PC-9 (cell line): Measurements from ENCODE around the gene HES5. TPM values are rescaled to one million over a fixed set of nuclear protein-coding genes. Genes with fewer than 3 reads are reported as not detected.
"Not testable (repeated sequence)": the region's sequence is repeated elsewhere in the genome, so short reads cannot be mapped to it uniquely, and the experiment has no call there.

Experiments used
- BruUV-seq: library from RNA; stranded (reverse); fragments of 400-500 nt; replicated peaks from 2 replicates; lab custom pipeline; 2021; lab: Mats Ljungman, UMichigan
- CTCF ChIA-PET: fragments of 300-600 bp; sonication (Branson Sonifier 250); formaldehyde crosslinking; loops from one replicate; lab custom pipeline; 2022; ENCODE audit warnings: antibody characterized with exemption; lab: Charles Lee
- POLR2A ChIA-PET: fragments of 300-600 bp; sonication (Branson Sonifier 250); formaldehyde crosslinking; loops from one replicate; lab custom pipeline; 2022; ENCODE audit warnings: antibody characterized with exemption; ENCODE audit not compliant: unreplicated experiment; lab: Charles Lee
- DNase-seq, 2 experiments: peaks; one replicate each; pipeline versions ENCODE4 v3.0.0 to v3.0.0-alpha.2; 2015 to 2022; ENCODE audit warnings: mixed read lengths in 1 of 2
- H2AFZ ChIP-seq: fragments of 200-600 bp; sonication (generic); 2 replicates; pipeline ENCODE4 v1.8.1; 2017; ENCODE audit warnings: antibody characterized with exemption
- H3F3A ChIP-seq: fragments of 200-600 bp; sonication (generic); 2 replicates; pipeline ENCODE4 v1.8.1; 2017; ENCODE audit warnings: antibody characterized with exemption, mild to moderate bottlenecking, low read depth; ENCODE audit not compliant: insufficient read depth
- H3K27ac ChIP-seq: fragments of 200-600 bp; sonication (generic); 2 replicates; pipeline ENCODE4 v1.6.1; 2016; ENCODE audit warnings: mixed run types
- H3K27me3 ChIP-seq: fragments of 200-600 bp; sonication (generic); 2 replicates; pipeline ENCODE4 v1.6.1; 2016; ENCODE audit warnings: low read depth, mixed run types; ENCODE audit not compliant: insufficient read depth
- H3K36me3 ChIP-seq: fragments of 200-600 bp; sonication (generic); 2 replicates; pipeline ENCODE4 v1.6.1; 2016; ENCODE audit warnings: low read depth, mixed run types
- H3K4me1 ChIP-seq: fragments of 200-600 bp; sonication (generic); replicated peaks from 2 replicates; pipeline ENCODE4 v1.6.1; 2016; ENCODE audit warnings: mixed run types; ENCODE audit not compliant: insufficient read depth
- H3K4me2 ChIP-seq: fragments of 200-600 bp; sonication (generic); 2 replicates; pipeline ENCODE4 v1.6.1; 2017; ENCODE audit warnings: mixed run types
- H3K4me3 ChIP-seq: fragments of 200-600 bp; sonication (generic); 2 replicates; pipeline ENCODE4 v1.6.1; 2016; ENCODE audit warnings: mixed run types
- H3K79me2 ChIP-seq: fragments of 200-600 bp; sonication (generic); 2 replicates; pipeline ENCODE4 v1.6.1; 2017; ENCODE audit warnings: low read depth, mixed run types
- H3K9me2 ChIP-seq: fragments of 200-600 bp; sonication (generic); 2 replicates; pipeline ENCODE4 v1.8.1; 2017; ENCODE audit warnings: mild to moderate bottlenecking; ENCODE audit not compliant: insufficient read depth
- H3K9me3 ChIP-seq: fragments of 200-600 bp; sonication (generic); 2 replicates; pipeline ENCODE4 v1.8.1; 2016; ENCODE audit warnings: low read depth; ENCODE audit not compliant: insufficient read depth
- H4K20me1 ChIP-seq: fragments of 200-600 bp; sonication (generic); 2 replicates; pipeline ENCODE4 v1.8.1; 2017; ENCODE audit not compliant: insufficient read depth
- EZH2 ChIP-seq: fragments of 200-600 bp; sonication (generic); IDR thresholded peaks from 2 replicates; pipeline ENCODE4 v1.8.0; 2017; ENCODE audit warnings: antibody characterized with exemption, low read depth
- intact Hi-C: fragments of 100-400 bp; cut with micrococcal nuclease; formaldehyde crosslinking; loops from one replicate; pipeline ENCODE4 v1.10.0; 2022; ENCODE audit not compliant: unreplicated experiment
- total RNA-seq: library from RNA; stranded (reverse); gene quantifications from 2 replicates; pipeline ENCODE4 v1.2.3, GENCODE V29; 2021
- TF ChIP-seq, protein P1 (sequence below): fragments of 200-600 bp; sonication (generic); conservative IDR thresholded peaks from 2 replicates; pipeline ENCODE4 v1.6.1; 2017; ENCODE audit warnings: mixed run types, antibody characterized with exemption, mild to moderate bottlenecking, moderate library complexity

HES5 gene
- total RNA-seq, 1 experiment from 2014 or later = not detected

DNA sequence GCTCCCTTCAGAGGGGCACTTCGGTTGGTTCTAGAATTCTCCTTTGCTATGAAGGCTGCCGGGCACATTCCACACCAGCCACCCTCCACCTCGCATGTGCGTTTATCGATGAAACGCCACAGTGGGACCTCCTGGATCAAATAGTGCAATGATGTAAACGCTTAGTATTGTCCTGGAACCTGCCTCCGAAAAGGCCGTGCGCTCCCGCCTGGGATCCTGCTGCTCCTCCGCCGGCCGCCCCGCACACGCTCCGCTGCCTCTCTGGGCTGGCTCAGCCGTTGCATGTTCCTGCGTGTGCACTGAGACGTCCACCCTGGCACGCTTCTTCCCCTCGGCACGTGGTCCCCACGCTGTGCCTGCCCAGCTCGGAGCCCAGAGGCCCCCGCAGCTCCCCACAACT, 22.1 kb upstream of the HES5 start:
- Histone ChIP-seq H3K4me2 (no peak overlapping the region), H3K9me3 (no peaks in the 10 kb centered on the region), H4K20me1 (no peaks in the 10 kb centered on the region), H3K4me1 (peaks cover 20% of the 10 kb centered on the region; the same call in 1 of the 2 replicates), H3K36me3 (no peaks in the 10 kb centered on the region), H3K79me2 (no peaks in the 10 kb centered on the region), H3F3A (peaks cover 6% of the 10 kb centered on the region; the same call in 1 of the 2 replicates), H2AFZ (no peak overlapping the region), H3K4me3 (no peak overlapping the region), H3K27ac (no peak overlapping the region), H3K27me3 (no peaks in the 10 kb centered on the region; the same call in 1 of the 2 replicates), H3K9me2 (no peaks in the 10 kb centered on the region)
- intact Hi-C loops = no loop called here
- TF ChIP-seq, protein P1, sequence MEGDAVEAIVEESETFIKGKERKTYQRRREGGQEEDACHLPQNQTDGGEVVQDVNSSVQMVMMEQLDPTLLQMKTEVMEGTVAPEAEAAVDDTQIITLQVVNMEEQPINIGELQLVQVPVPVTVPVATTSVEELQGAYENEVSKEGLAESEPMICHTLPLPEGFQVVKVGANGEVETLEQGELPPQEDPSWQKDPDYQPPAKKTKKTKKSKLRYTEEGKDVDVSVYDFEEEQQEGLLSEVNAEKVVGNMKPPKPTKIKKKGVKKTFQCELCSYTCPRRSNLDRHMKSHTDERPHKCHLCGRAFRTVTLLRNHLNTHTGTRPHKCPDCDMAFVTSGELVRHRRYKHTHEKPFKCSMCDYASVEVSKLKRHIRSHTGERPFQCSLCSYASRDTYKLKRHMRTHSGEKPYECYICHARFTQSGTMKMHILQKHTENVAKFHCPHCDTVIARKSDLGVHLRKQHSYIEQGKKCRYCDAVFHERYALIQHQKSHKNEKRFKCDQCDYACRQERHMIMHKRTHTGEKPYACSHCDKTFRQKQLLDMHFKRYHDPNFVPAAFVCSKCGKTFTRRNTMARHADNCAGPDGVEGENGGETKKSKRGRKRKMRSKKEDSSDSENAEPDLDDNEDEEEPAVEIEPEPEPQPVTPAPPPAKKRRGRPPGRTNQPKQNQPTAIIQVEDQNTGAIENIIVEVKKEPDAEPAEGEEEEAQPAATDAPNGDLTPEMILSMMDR = no peak
- no peak for TF ChIP-seq EZH2
- no TSS peak for BruUV-seq
- CTCF ChIA-PET = no interaction called here
- POLR2A ChIA-PET = no interaction called here
- DNase-seq = no peak

DNA sequence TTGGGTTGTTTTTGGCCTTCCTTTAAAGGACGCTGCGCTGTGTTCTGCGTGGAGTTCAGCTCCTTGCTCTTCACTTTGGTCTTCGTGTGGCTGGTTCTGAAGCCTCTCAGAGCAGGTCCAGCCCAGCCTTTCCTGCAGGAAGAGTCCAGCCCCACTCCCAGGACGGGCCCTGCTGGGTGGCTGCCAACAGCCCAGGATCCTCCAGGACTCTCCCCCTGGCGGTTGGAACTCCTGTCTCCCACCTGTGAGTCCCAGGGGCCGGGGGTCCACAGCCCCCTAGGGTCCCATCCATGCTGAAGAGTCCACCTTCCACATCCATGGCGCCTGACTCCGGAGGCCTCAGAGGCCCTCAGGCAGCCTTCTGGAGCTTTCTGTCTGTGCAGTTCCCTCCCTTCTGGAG, 21.5 kb upstream of the HES5 start:
- H3K4me3 ChIP-seq, H3K79me2 ChIP-seq, H3K9me2 ChIP-seq, BruUV-seq, H4K20me1 ChIP-seq, H3K9me3 ChIP-seq, H3K36me3 ChIP-seq, H3K27me3 ChIP-seq, H2AFZ ChIP-seq, H3F3A ChIP-seq, intact Hi-C loops, H3K4me2 ChIP-seq, H3K27ac ChIP-seq, POLR2A ChIA-PET, DNase-seq, CTCF ChIA-PET: not testable (repeated sequence)
- peaks cover 21% of the 10 kb centered on the region; the same call in 1 of the 2 replicates for H3K4me1 ChIP-seq

DNA sequence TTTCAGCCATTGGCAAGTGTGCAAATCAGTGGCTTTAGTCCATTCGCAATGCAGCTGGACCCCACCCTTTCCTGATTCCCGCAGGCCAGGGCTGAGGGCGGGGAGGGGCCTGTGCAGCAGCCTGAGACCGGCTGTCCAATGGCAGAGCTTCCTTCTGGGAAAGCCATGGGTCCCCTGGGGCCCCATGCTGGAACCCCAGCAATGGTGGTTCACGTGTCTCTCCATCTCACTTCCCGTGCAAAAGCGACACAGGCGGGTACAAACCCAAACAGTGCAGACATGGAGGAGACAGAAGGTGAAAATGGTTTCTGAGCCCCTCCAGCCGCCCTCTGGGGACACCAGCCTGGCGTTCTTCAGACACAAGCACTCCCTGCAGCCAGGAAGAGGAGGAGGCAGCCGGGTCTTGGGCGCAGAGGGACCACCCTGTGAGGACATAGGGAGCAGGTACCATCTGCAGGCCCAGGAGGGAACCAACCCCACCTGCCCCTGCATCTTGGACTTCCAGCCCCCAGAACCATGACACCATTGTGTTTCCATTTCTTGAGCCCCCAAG, 20.3 kb upstream of the HES5 start:
- H4K20me1 ChIP-seq, H3K79me2 ChIP-seq, CTCF ChIA-PET, H2AFZ ChIP-seq, H3K4me3 ChIP-seq, H3K9me3 ChIP-seq, intact Hi-C loops, BruUV-seq, H3K9me2 ChIP-seq, POLR2A ChIA-PET, DNase-seq, H3K4me2 ChIP-seq, H3K27ac ChIP-seq, H3K36me3 ChIP-seq, H3K27me3 ChIP-seq: not testable (repeated sequence)
- H3K4me1 ChIP-seq = peaks cover 26% of the 10 kb centered on the region
- H3F3A ChIP-seq = peaks cover 13% of the 10 kb centered on the region; the same call in 1 of the 2 replicates

DNA sequence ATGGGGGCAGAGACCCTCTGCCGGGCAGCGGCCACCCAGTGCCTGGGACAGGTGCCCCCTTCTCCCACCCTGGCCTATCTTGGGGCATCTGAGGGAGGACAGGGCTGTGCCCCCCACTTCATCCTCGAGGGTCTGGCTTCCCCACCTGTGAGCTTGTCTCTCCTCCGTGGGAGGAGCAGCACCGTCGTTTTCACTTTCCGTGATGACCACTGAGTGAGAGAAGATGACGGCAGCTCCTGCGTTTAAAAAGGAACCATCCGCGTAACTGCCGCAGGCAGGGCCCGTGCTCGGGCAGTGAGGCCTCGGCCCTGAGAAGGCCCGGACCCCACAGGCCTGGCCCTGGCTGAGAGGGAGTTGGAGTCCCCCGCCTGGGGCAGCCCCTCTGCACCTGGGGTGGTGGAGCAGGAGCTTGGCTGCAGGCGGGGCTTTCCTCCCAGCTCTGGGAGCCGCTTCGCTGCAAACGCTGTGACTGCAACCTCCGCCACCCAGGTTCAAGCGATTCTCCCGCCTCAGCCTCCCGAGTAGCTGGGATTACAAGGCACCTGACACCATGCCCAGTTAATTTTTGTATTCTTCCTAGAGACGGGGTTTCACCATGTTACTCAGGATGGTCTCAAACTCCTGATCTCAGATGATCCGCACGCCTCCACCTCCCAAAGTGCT, 19.4 kb upstream of the HES5 start:
- H3K9me3 ChIP-seq, H4K20me1 ChIP-seq, H3K4me3 ChIP-seq, CTCF ChIA-PET, H3K79me2 ChIP-seq, H2AFZ ChIP-seq, H3K9me2 ChIP-seq, DNase-seq, H3K36me3 ChIP-seq, H3K27me3 ChIP-seq, BruUV-seq, POLR2A ChIA-PET: not testable (repeated sequence)
- peak overlapping the region; percentile 94; the same call in 1 of the 2 replicates for H3K4me2 ChIP-seq
- H3F3A ChIP-seq = peaks cover 13% of the 10 kb centered on the region; the same call in 1 of the 2 replicates
- peak overlapping the region; percentile 52; the same call in 1 of the 2 replicates for H3K27ac ChIP-seq
- H3K4me1 ChIP-seq = peaks cover 34% of the 10 kb centered on the region
- intact Hi-C loops = loop anchor here (10.0 kb wide), 1 partner anchor 95 kb away; no protein-coding TSS in a partner anchor
